ENCODE data around the gene CDK5RAP3. TPM values are rescaled to one million over a fixed set of nuclear protein-coding genes. Genes with fewer than 3 reads are reported as not detected.

Gene CDK5RAP3
- total and polyA plus RNA-seq, 2 of the 13 experiments (the other 11 are each of a cell fraction or from before 2014, with no cell fraction given), result 128 to 154 TPM

GRCh38 chr17:48026502-48027321 lies 55.8 kb downstream of the CDK5RAP3 start (continued):
- no peak for TF ChIP-seq ZNF704 (CRISPR knock-in tag; IDR thresholded peaks at IDR 0.05; ENCODE audit: borderline replicate concordance)
- TF ChIP-seq NFYC (CRISPR knock-in tag; IDR thresholded peaks at IDR 0.05), result no peak
- TF ChIP-seq TBX2 (CRISPR knock-in tag; IDR thresholded peaks at IDR 0.05; ENCODE audit: borderline replicate concordance), result 0 out of 2 replicates have a peak, but pooled peaks have one; percentile 32
- no peak for TF ChIP-seq ZBTB2 (CRISPR knock-in tag; IDR thresholded peaks at IDR 0.05; ENCODE audit: low read depth)
- no peak for TF ChIP-seq STAT6 (CRISPR knock-in tag; IDR thresholded peaks at IDR 0.05; ENCODE audit: borderline replicate concordance)
- 0 out of 2 replicates have a peak, but pooled peaks have one; percentile 84 for TF ChIP-seq ZBTB46 (CRISPR knock-in tag; IDR thresholded peaks at IDR 0.05; ENCODE audit: borderline replicate concordance)
- TF ChIP-seq FOXA1 (IDR thresholded peaks at IDR 0.05), result no peak
- 0 out of 2 replicates have a peak, but pooled peaks have one; percentile 37 for TF ChIP-seq FOXA1 (CRISPR knock-in tag; IDR thresholded peaks at IDR 0.05)
- TF ChIP-seq DNMT1 (CRISPR knock-in tag; IDR thresholded peaks at IDR 0.05), result peak; percentile 84; the same call in 1 of the 2 replicates
- TF ChIP-seq MXD3 (CRISPR knock-in tag; IDR thresholded peaks at IDR 0.05), result no peak
- TF ChIP-seq NR0B2 (CRISPR knock-in tag; IDR thresholded peaks at IDR 0.05), result peak; percentile 28; the same call in 1 of the 2 replicates
- no peak for TF ChIP-seq ZNF775 (CRISPR knock-in tag; IDR thresholded peaks at IDR 0.05; ENCODE audit: borderline replicate concordance)
- no peak for TF ChIP-seq TEAD2 (CRISPR knock-in tag; IDR thresholded peaks at IDR 0.05)
- TF ChIP-seq ZNF512 (CRISPR knock-in tag; IDR thresholded peaks at IDR 0.05), result no peak
